Aorta (tissue), 5 donors: Measurements from ENCODE around the gene GALR2. TPM values are rescaled to one million over a fixed set of nuclear protein-coding genes. Genes with fewer than 3 reads are reported as not detected.
"Not testable (repeated sequence)": the region's sequence is repeated elsewhere in the genome, so short reads cannot be mapped to it uniquely, and the experiment has no call there.

Experiments used
- ATAC-seq: fragments of 200-7000 bp; cut with Tn5 transposase; one replicate; pipeline ENCODE4 v1.9.1; 2022; ENCODE audit warnings: moderate library complexity; ENCODE audit not compliant: low FRiP score
- DNase-seq, 2 donors: peaks; one replicate each; pipeline ENCODE4 v3.0.0-alpha.2; 2020
- H3K27ac ChIP-seq, 2 donors: one replicate each; pipeline ENCODE4 v1.5.1; 2013; ENCODE audit warnings: low read length in 2 of 2, mild to moderate bottlenecking in 2 of 2, moderate library complexity in 2 of 2, control low read depth in 1 of 2, inconsistent platforms in 1 of 2, low read depth in 1 of 2
- H3K27me3 ChIP-seq, 2 donors: one replicate each; pipeline ENCODE4 v1.6.1; 2013; ENCODE audit warnings: control low read depth in 1 of 2, low read length in 1 of 2, mild to moderate bottlenecking in 1 of 2, moderate library complexity in 1 of 2; ENCODE audit not compliant: insufficient read depth in 2 of 2, control insufficient read depth in 1 of 2
- H3K36me3 ChIP-seq, 2 donors: one replicate each; pipeline ENCODE4 v1.6.1; 2013; ENCODE audit warnings: control low read depth in 1 of 2, low read length in 1 of 2, mild to moderate bottlenecking in 1 of 2; ENCODE audit not compliant: insufficient read depth in 2 of 2, control insufficient read depth in 1 of 2
- H3K4me1 ChIP-seq, 2 donors: one replicate each; pipeline ENCODE4 v1.6.1; 2013; ENCODE audit warnings: low read length in 2 of 2, control low read depth in 1 of 2, mild to moderate bottlenecking in 1 of 2, moderate library complexity in 1 of 2; ENCODE audit not compliant: insufficient read depth in 2 of 2, control insufficient read depth in 1 of 2
- H3K4me3 ChIP-seq, 2 donors: one replicate each; pipeline ENCODE4 v1.5.1; 2013; ENCODE audit warnings: low read length in 2 of 2, control low read depth in 1 of 2, mild to moderate bottlenecking in 1 of 2
- H3K9me3 ChIP-seq: one replicate; pipeline ENCODE4 v1.6.1; 2013; ENCODE audit warnings: mild to moderate bottlenecking, low read length; ENCODE audit not compliant: control insufficient read depth
- WGBS, 2 donors: extraction: QIAGEN DNeasy Blood & Tissue Kit; methylation state at CpG; one replicate each; pipeline ENCODE4 v1.1.7; 2013; 5-methylcytosine and 5-hydroxymethylcytosine counted together
- intact Hi-C, 2 donors: fragments of 100-400 bp; cut with DNase I; formaldehyde crosslinking; loops; one replicate each; pipeline versions ENCODE4 v1.14.2 to v1.15.0; 2022
- polyA plus RNA-seq, 2 donors: library from polyadenylated mRNA; stranded (reverse); fragments of 200-250 nt; gene quantifications; one replicate each; pipeline ENCODE4 v1.2.3, GENCODE V29; 2013
- total RNA-seq, 2 donors: library from RNA; stranded (reverse); fragmentation: NEBNext Ultra II Directional; extraction: Animal tissue kit (Norgen Biotek cat#: 25700); gene quantifications; one replicate each; pipeline ENCODE4 v1.2.1, GENCODE V29; 2021
- donor health status: healthy with polysubstance abuse.
- donor health status: Bipolar disorder and iron deficiency.
- donor health status: DM: no; HTN: no; CAD: no.
- donor health status: DM: no; HTN: no; CAD: no.
- donor health status: DM: yes; HTN: yes; CAD: no.

GALR2 gene
- total and polyA plus RNA-seq, 4 donors: not detected

DNA sequence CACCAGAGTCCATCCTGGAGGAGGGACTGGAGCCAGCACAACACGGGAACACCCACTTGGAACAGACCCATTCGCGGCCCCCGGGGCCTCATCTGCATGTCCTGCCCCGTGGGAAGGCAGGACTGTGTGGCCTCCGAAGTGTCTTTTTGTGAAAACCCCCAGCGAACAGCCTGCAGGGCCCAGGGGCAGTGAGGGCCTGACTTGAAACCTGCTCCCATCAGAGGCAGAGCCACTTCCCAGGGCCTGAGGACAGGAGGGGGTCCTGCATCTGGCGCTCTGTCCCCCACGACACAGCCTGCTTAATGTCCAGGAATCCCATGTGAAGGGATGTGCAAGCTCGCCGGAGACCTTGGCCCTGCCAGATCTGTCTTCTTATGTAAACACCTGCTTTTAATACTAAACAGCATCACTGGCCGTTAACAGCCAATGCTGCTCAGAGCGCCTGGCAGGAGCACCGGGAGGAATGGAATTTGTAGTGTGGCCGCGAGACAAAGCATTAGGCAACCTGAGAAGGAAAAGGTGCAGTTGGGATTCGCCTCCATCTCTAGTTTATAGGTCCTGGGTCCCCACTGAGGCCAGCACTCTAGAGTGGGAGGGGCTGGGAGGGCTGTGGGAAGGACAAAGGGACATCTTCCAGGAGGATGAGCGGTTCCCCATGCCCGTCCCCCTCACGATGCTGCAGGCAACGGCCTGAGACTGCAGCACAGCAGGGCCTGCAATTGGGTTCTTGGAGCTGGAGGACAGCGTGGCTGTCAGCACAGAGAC, 37.9 kb upstream of the GALR2 start:
- Histone ChIP-seq H3K27me3 (no peaks in the 10 kb centered on the region), H3K4me1 (no peaks in the 10 kb centered on the region), H3K4me3 (no peak overlapping the region), H3K27ac (no peak overlapping the region), H3K36me3 (peaks cover 0 to 13% of the 10 kb centered on the region in 2 donors), H3K9me3 (no peaks in the 10 kb centered on the region)
- WGBS, 2 donors: 46 to 50% methylated on average over 22 of the region's 22 CpGs
- ATAC-seq (no peak), DNase-seq (no peak)
- intact Hi-C loops: no loop called here

DNA sequence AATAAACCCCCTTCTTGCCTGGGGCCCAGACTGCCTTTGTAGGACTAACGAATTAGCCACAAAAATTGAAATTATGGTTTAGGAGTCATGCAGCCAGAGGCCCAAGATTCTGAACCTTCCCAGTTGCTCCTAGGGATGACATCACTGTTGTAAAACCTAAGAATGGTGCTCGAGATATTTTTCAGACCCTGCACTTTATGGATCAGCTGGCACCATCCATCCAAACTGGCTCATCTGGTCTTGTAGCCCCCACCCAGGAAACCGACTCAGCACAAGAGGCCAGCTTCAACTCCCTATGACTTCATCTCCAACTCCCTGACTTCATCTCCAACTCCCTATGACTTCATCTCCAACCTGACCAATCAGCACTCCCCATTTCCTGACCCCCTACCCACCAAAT, 36.5 kb upstream of the GALR2 start:
- DNase-seq (no peak), ATAC-seq (no peak)
- no peak overlapping the region for H3K27ac ChIP-seq
- no peak overlapping the region for H3K4me3 ChIP-seq
- intact Hi-C loops: no loop called here
- no peaks in the 10 kb centered on the region for H3K9me3 ChIP-seq
- H3K27me3 ChIP-seq: no peaks in the 10 kb centered on the region
- peaks cover 0 to 14% of the 10 kb centered on the region in 2 donors for H3K36me3 ChIP-seq
- no peaks in the 10 kb centered on the region for H3K4me1 ChIP-seq
- WGBS, 2 donors: 69 to 75% methylated on average over 3 of the region's 3 CpGs

DNA sequence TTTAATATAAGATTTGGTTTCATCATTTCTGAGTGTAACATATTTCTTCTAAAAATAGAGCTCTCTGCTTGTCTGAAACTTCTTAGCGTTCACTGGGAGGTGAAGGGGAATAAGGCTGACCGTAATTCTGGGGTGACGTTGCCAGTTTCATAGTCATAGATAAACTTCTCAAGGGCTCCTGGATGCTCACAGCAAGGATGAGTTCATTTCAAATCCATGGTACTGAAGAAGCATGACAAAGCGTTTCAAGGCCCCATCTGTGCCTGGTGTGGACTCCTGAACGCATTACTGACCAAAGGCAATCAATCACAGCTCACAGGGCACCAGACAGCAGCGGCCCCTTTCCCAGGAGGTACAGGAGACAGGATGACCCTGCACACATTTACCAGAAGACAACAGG, 35.5 kb upstream of the GALR2 start:
- no peak for DNase-seq
- no peak for ATAC-seq
- Histone ChIP-seq H3K4me3 (no peak overlapping the region), H3K27ac (no peak overlapping the region), H3K9me3 (no peaks in the 10 kb centered on the region), H3K4me1 (no peaks in the 10 kb centered on the region), H3K36me3 (peaks cover 4 to 21% of the 10 kb centered on the region in 2 donors), H3K27me3 (no peaks in the 10 kb centered on the region)
- intact Hi-C loops: no loop called here
- 57 to 59% methylated on average over 6 of the region's 6 CpGs for WGBS, 2 donors

DNA sequence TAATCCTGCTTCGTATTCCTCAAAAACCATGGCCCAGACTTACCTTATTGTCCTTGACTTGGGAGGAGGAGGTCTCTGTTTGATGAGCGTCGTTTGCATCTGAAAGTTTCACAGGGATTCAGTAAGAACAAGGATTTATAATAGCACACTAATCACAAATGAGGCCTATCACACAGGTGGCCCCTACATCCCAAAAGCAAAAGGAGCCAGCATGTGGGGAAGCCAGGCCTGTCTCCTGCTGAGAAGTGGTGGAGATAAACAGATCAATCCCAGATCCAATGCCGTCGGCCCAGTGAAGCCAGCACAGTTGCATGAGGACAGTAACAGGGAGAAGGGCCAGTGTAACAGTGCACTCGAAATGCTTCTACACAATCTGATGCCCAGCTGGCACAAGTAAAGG, 34.2 kb upstream of the GALR2 start:
- Histone ChIP-seq H3K36me3 (peaks cover 9 to 24% of the 10 kb centered on the region in 2 donors), H3K27ac (no peak overlapping the region), H3K4me3 (no peak overlapping the region), H3K27me3 (no peaks in the 10 kb centered on the region), H3K4me1 (no peaks in the 10 kb centered on the region), H3K9me3 (no peaks in the 10 kb centered on the region)
- 72 to 75% methylated on average over 6 of the region's 6 CpGs for WGBS, 2 donors
- DNase-seq (no peak), ATAC-seq (no peak)
- intact Hi-C loops: no loop called here

DNA sequence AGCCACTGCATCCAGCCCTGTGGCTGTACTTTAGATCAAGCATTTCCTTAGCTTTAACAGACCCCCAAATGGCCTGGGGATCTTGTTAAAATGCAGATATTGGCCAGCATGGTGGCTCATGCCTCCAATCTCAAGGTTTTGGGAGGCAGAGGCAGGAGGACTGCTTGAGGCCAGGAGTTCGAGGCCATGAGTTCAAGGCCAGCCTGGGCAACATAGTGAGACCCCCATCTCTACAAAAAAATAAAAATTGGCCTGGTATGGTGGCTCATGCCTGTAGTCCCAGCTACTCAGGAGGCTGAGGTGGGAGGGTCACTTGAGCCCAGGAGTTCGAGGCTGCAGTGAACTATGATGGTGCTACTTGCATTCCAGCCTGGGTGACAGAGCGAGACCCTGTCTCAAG, 31.7 kb upstream of the GALR2 start:
- H3K9me3 ChIP-seq, H3K4me1 ChIP-seq, intact Hi-C loops, ATAC-seq, H3K4me3 ChIP-seq, H3K27ac ChIP-seq, H3K27me3 ChIP-seq, DNase-seq: not testable (repeated sequence)
- peaks cover 10 to 28% of the 10 kb centered on the region in 2 donors for H3K36me3 ChIP-seq
- 95 to 98% methylated on average over 3 of the region's 3 CpGs for WGBS, 2 donors

DNA sequence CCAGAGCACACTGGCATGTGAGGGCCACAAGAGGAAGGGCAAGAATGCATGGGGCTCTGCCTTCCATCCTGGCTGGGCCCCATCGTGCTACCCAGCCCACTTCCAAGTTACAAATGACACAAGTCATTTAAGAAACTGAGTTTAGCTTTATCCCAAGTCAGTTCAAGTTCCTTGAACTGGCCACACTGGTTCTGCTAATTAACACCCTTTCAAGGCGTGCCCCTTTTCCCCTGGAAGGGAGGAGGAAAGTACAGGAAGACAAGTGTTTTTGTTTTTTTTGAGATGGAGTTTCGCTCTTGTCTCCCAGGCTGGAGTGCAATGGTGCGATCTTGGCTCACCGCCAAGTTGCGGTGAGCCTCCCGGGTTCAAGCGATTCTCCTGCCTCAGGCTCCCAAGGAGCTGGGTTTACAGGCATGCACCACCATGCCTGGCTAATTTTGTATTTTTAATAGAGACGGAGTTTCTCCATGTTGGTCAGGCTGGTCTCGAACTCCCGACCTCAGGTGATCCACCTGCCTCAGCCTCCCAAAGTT, 30.0 kb upstream of the GALR2 start:
- intact Hi-C loops, H3K27ac ChIP-seq, ATAC-seq, DNase-seq, H3K27me3 ChIP-seq, H3K4me3 ChIP-seq, H3K4me1 ChIP-seq, H3K9me3 ChIP-seq: not testable (repeated sequence)
- peaks cover 19 to 31% of the 10 kb centered on the region in 2 donors for H3K36me3 ChIP-seq
- WGBS, 2 donors: 71% methylated on average over 11 of the region's 11 CpGs

DNA sequence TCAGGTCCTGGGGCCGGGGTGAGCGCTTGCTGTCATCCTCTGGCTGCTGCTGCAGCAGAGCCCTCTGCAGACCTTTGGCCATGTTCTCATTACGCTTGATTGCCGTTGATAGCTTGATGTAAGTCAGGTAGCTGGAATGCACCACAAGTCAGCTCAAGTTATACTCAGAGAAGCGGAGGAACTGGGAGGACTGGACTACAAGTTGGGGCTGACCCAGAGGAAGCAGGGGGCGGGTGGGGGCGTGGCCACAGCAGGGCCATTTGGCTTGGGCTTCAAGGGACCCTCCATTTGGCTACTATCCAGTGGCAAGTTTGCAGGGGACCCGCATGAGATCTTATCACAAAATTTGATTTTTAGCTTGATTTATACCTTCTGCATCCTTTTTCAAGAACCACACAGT, 28.5 kb upstream of the GALR2 start:
- intact Hi-C loops: no loop called here
- H3K27me3 ChIP-seq: no peaks in the 10 kb centered on the region
- ATAC-seq: no peak
- no peak overlapping the region for H3K27ac ChIP-seq
- no peaks in the 10 kb centered on the region for H3K9me3 ChIP-seq
- no peaks in the 10 kb centered on the region for H3K4me1 ChIP-seq
- WGBS, 2 donors: 80 to 86% methylated on average over 8 of the region's 8 CpGs
- no peak for DNase-seq
- H3K36me3 ChIP-seq: peaks cover 24% of the 10 kb centered on the region in 2 donors
- no peak overlapping the region for H3K4me3 ChIP-seq

DNA sequence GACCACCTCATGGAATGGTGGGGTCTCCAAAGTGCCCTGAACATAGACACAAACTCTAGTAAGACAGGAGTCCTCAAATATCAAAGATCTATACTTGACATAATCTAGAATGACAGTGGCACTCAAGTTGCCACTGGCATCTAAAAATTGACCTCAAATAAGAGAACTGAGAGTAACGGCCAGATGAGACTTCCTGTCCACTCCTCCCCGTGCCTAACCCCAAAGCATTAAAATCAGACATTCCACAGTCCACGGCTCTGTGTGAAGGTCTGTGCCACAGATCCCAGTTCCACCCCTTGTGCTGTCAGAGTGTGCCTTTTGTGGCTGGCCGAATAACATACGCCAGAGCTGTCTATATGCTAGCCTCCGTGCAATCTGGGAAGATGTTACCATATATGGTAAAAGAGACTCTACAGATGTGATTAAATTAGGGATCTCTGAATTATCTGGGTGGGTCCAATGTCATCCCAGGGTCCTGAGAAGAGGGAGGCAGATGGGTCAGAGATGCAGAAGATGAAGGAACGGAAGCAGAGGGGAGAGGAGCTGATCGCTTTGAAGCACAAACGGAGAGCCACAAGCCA, 26.5 kb upstream of the GALR2 start:
- WGBS, 2 donors: 80 to 83% methylated on average over 9 of the region's 9 CpGs
- no peak for ATAC-seq
- H3K27me3 ChIP-seq: no peaks in the 10 kb centered on the region
- H3K36me3 ChIP-seq: peaks cover 18 to 24% of the 10 kb centered on the region in 2 donors
- DNase-seq: peak in 1 of 2 donors; percentile 3
- no peak overlapping the region for H3K27ac ChIP-seq
- H3K4me3 ChIP-seq: no peak overlapping the region
- no peaks in the 10 kb centered on the region for H3K4me1 ChIP-seq
- intact Hi-C loops: no loop called here
- no peaks in the 10 kb centered on the region for H3K9me3 ChIP-seq

DNA sequence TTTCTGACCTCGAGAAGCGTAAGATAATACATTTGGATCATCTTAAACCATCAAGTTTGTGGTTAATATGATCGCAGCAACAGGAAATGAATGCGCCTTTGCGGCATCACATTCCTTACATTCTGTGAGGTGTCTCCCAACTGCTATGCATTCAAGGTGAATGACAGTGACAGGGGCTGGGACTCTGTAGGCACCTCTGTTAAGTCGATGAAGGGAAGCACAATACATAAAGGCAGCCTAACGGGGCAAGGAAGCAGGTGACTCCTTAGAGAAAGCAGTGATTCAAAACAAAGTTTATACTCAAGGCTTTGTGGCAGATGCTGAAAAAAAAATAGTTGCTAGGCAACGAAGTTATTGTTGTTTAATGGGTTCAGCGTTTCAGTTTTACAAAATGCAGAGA, 25.9 kb upstream of the GALR2 start:
- H3K36me3 ChIP-seq: peaks cover 16 to 20% of the 10 kb centered on the region in 2 donors
- DNase-seq (no peak), ATAC-seq (no peak)
- H3K9me3 ChIP-seq: no peaks in the 10 kb centered on the region
- WGBS, 2 donors: 84 to 86% methylated on average over 9 of the region's 9 CpGs
- H3K4me3 ChIP-seq: no peak overlapping the region
- H3K27ac ChIP-seq: no peak overlapping the region
- intact Hi-C loops: no loop called here
- no peaks in the 10 kb centered on the region for H3K27me3 ChIP-seq
- H3K4me1 ChIP-seq: no peaks in the 10 kb centered on the region
